ENCODE data around the gene SLCO2B1.

- TF ChIP-seq CTCF (IDR thresholded peaks at IDR 0.05) (no peak), POLR2A (IDR thresholded peaks at IDR 0.05) (no peak), POLR2AphosphoS5 (IDR thresholded peaks at IDR 0.05) (no peak)
Observed at GRCh38 chr11:75103380-75104026, 47.4 kb upstream of the SLCO2B1 start.

All from suprapubic skin (tissue), 4 donors.